Tibial nerve (tissue), 3 donors: Measurements from ENCODE around the gene ZDHHC1.

Experiments
- CTCF ChIP-seq, 5 experiments: fragments of 200-600 bp in 3 of 5; fragments of 450-650 bp in 2 of 5; sonication (generic) in 3 of 5; IDR thresholded peaks; one replicate each; pipeline ENCODE4 v1.5.1; 2016 to 2019; ENCODE audit warnings: antibody characterized with exemption in 5 of 5, mild to moderate bottlenecking in 3 of 5, moderate library complexity in 2 of 5
- POLR2A ChIP-seq, 2 donors: fragments of 450-650 bp; IDR thresholded peaks; one replicate each; pipeline ENCODE4 v1.6.1; 2017; ENCODE audit warnings: antibody characterized with exemption in 2 of 2, mild to moderate bottlenecking in 2 of 2, moderate library complexity in 2 of 2

- no peak for TF ChIP-seq POLR2A (IDR thresholded peaks at IDR 0.05)
- no peak for TF ChIP-seq CTCF (IDR thresholded peaks at IDR 0.05)
Observed at GRCh38 chr16:67454852-67455251, 38.6 kb upstream of the ZDHHC1 start.
